Measurements from ENCODE around the gene TYMS.
A peak's percentile ranks its signal among the peaks of the same experiment; 100 is the strongest.

TYMS gene

GRCh38 chr18:712401-713134 lies 55.1 kb downstream of the TYMS start, which contains the start of gene ENOSF1:
TSS of gene ENOSF1 (minus strand) at chr18:712630. CDS start at chr18:712587, 43 bp downstream.
- DNase-seq (ENCODE audit: low spot score) = peak; percentile 90

GRCh38 chr18:713135-713490 lies 55.7 kb downstream of the TYMS start:
- no peak for DNase-seq (ENCODE audit: low spot score)

GRCh38 chr18:715626-716025 lies 58.2 kb downstream of the TYMS start:
- DNase-seq (ENCODE audit: low spot score) = no peak

- DNase-seq (ENCODE audit: low spot score) = no peak
Measured at GRCh38 chr18:717003-717402, 59.5 kb downstream of the TYMS start.

Data from germinal center (tissue), 1 donor.